T-helper 2 cell (primary cell): ENCODE data around the gene MINAR2.

Source experiments
- DNase-seq, 5 experiments: peaks; one replicate each; pipeline versions ENCODE4 v3.0.0 to v3.0.0-alpha.2; 2012 to 2022
- total RNA-seq, 2 donors: gene quantifications; one replicate each; lab custom pipeline; 2026; lab: John Stamatoyannopoulos, UW

MINAR2 gene
- 0 reads per million in 2 donors for total RNA-seq

DNA sequence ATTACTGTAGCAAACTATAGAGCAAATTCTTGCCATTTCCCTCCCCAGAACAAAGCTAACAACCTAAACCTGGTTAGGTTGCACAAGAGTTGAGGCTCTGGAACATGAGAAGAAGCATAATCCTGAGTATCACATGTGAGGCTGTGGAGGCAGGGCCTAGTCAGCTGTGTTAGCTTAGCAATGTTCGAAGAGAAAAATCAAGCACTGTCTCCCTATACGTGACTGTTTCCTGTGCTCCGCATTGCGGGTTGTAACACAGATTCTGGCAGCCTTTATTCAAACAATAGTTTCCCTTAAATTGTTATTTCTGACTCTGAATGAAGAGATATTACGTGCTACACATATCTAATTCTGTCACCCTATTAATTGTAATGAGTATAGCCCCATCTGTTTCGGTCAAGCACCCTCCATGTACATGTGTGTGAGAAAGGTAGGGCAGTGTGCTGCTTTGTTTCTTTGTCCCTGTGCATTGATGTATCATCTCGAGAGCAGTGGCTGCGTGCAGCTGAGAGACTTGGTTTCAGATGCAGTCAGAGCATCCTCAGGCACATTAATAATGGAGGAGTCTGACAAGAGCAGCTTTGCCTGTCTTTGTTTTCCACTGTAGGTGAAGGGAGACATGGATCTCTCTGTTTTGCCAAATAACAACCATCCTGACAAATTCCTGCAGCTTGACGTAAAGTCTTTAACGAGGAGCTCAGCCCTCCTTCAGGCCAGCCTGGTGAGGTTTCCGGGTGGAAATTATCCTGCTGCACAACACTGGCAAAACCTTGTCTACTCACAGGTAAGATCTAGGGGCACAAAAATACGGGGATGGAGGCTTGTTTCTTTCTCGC lies at the start of gene MINAR2:
MINAR2 (plus strand) TSS at position 523 of the 836 bp plus-strand sequence; CDS start at position 620, 97 bp downstream.
- no peak for DNase-seq

- DNase-seq, result no peak
Observed at GRCh38 chr5:129698661-129699060, 49.2 kb upstream of the MINAR2 start.

- DNase-seq, result no peak
Observed at GRCh38 chr5:129716235-129716634, 31.7 kb upstream of the MINAR2 start.

DNA sequence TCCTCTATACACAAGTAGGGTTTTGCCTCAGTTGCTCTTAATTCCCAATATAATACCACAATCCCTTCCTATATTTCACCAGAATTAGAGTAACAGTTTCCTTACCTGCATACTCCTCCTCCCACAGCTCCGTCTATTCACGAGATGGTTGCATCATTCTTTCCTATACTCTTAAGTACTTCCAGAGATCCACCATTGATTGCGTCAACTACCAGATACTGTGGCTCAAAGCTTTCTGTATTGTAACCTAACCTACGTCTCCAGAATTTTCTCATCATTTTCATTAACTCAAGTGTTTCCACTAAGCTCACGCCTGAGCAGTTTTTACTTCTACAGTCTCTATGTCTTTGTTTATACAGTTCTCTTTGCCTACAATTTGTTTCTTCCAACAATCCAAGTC lies 31.2 kb upstream of the MINAR2 start:
- DNase-seq, result no peak

GRCh38 chr5:129717751-129718310 lies 30.1 kb upstream of the MINAR2 start:
- no peak for DNase-seq

GRCh38 chr5:129718471-129719090 lies 29.3 kb upstream of the MINAR2 start:
- no peak for DNase-seq

- DNase-seq, result no peak
Observed at GRCh38 chr5:129724222-129724621, 23.7 kb upstream of the MINAR2 start.

- no peak for DNase-seq
Observed at GRCh38 chr5:129724647-129725046, 23.2 kb upstream of the MINAR2 start.

- DNase-seq, result no peak
Observed at GRCh38 chr5:129739773-129740172, 8.1 kb upstream of the MINAR2 start.

DNA sequence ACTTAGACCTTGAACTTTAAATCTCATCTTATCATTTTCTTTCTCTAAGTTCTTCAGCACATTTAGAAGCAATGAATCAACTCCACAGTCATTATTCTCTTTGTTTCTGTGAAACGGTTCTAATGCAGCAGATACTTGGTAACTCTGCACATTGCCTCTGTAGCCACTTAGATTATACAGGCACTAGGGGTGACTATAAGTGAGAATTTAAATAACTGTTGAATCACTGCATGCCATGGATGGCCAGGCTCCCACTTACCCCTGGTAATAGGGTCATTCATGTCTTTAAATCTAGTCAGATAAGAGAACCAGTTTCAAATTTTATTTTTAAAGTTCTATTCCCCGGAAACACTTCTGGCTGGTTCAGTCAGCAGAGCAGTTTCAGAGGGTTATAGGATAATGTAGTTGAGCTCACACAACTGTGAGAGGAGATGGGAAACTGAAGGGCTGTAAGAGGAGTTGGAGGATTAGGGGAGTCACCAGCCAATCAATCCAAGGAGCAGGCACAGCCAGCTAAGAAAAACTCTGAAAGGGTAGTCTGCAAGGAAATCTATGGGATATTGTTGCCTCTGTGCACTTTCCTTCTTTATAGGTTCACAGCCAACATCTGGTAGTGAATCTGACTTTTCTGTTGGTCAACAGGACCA lies 4.2 kb upstream of the MINAR2 start:
- no peak for DNase-seq

- DNase-seq, result no peak
Observed at GRCh38 chr5:129745997-129746396, 1.9 kb upstream of the MINAR2 start.

DNA sequence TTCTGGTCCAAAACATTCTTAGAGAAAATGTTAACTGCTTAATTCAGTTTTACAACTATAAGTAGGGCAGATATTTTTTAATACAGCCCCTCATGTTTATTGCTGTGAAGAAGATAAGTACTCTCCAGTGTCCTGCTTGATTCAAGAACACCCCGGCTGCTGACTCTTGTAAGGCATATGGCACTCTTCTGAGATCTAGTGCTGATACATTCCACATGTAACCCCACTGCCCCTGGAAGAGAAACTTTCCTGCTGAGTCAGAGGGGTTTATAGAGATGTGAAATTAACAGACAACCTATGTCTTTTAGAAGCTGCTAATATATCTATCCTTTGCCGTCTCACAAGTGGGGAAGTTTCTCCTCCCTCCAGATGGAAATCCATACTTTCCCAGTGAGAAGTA lies 1.0 kb upstream of the MINAR2 start:
- no peak for DNase-seq

DNA sequence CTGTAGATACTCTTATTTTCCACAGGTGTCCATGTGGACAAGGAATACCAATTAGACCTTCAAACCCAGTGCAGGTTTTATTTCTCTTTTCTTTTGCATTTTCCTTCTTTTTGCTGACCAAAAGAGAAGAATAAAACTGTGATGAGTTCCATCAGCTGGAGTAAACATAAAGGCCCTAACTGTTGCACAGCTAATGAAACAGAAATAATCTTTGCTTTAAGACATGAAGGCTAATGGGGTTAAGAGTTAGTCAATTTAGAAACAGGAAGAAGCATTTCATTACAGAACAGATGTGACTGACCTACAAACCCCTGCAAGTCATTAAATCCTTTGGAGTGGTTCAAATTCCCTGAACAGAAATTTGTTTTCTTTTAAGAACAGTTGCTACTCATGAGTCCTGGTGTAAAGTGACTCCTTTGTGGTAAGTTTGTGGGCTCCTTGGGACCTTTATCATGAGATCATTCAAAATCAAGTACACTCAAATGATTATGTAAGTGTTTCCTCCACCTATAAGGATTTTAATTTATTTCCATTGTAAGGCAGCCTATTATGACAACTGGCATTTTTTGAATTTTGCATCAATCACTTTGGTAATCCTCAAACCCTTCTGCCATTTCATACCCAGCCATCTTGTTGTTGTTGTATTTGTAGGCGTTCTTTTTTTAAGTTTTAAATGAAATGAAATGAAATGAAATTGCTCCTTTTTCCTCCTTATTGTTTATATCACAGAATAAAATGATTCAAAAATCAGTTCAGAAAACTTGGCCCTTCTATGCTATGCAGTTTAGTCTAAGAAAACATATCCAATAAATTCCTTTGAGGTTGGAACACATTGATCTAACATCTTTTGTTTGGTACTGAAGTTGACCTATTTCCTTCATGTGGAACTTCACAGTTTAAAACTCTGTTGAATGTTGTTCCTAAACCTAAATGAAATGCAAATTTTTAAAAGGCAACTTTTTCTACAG lies 1.3 kb downstream of the MINAR2 start:
- no peak for DNase-seq

- no peak for DNase-seq
Observed at GRCh38 chr5:129760636-129761325, 12.9 kb downstream of the MINAR2 start.

DNA sequence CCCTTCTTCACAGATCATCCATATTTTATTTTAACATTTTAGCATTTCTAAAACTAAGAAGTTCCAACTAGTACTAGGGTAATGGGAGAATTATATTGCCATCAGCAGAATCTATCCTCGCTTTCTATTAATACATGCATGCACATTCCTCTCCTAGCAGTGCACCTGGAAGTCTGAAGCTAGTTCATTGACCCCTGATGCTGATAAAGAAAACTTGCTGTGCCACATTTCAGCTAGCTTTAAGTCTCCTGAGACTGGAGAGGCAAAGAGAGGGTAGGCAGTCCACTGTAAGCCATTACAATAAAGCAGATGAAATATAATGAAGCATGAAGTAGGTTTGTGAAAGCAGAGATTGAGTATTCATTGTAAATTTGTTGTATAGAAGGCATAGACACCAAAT lies 15.8 kb downstream of the MINAR2 start:
- DNase-seq, result no peak

- no peak for DNase-seq
Observed at GRCh38 chr5:129766798-129767197, 18.9 kb downstream of the MINAR2 start.

GRCh38 chr5:129767927-129768380 lies 20.1 kb downstream of the MINAR2 start:
- peak in 4 of 5 experiments; percentile 3 to 67 (median 22) for DNase-seq

DNA sequence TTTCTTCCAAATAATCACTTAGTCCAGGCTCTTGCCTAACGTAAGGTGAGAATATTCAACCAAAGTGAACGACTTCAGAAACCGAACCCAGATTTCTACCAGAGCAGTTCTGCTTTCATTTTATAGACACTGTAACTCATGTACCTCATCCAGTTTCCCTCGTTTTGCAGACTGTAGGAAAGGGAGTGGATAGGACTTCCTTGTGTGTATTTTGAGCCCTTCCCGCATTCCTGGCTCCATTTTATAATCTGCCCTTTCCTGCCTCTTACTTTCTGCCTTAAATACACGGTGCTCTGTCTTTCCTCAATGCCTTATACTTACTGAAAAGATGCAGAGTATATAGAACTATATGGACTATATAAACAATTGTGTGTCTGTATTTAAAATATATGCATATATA lies 20.8 kb downstream of the MINAR2 start:
- DNase-seq, result no peak

DNA sequence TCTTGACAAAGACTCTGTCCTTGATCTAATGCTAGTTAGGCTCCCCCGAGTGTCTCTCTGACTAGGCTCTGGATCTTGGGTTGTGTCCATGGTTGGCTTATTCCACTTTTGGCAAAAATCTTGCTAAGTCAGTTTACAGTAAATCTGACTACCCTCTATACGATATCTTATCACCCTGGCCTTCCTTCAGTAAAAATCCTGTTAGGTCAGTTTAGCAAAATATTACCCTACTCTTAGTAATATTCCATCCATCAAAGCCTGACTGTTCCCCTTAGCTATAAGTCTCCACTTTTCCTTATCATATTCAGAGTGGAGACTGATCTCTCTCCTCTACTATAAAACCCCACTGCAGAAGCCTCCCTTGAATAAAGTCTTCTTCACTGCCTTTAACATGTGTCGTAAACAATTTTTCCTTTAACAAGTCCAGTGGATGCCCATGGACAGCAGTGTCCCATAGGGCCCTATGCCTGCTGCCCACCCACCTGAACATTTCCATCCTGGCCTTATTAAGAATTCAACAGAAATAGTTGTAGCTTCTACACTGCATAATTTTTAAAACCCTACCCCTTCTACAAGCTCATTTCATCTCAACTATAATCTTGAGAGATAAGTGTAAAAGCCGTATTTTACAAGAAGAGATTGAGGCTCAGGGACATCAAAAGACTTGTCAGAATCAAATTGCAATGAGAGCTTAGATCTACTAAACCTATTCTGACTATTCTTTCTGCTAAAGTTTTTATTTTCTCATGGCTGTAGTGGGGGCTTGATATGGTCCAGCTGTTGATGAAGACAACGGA lies 22.3 kb downstream of the MINAR2 start:
- DNase-seq, result no peak

- DNase-seq, result peak in 3 of 5 experiments; percentile 2 to 53 (median 5)
Observed at GRCh38 chr5:129771058-129771838, 23.4 kb downstream of the MINAR2 start.
